ENCODE results near the gene SHC3. TPM values are rescaled to one million over a fixed set of nuclear protein-coding genes. Genes with fewer than 3 reads are reported as not detected.
A peak's percentile ranks its signal among the peaks of the same experiment; 100 is the strongest.

SHC3 gene
- total RNA-seq, 1 experiment from 2014 or later, result 1.8 TPM

GRCh38 chr9:89179540-89179894 is 899 bp upstream of the SHC3 start:
- no peak overlapping the region for H3K4ac ChIP-seq (ENCODE audit: low read depth, low read length)
- H3K18ac ChIP-seq (ENCODE audit: insufficient read length, low read depth, low read length), result peak overlapping the region; percentile 46
- H3K56ac ChIP-seq (ENCODE audit: insufficient read length, low read depth, low read length), result no peak overlapping the region
- peak overlapping the region; percentile 61 to 78 for H3K4me3 Mint-ChIP-seq
- TF ChIP-seq, protein P1, sequence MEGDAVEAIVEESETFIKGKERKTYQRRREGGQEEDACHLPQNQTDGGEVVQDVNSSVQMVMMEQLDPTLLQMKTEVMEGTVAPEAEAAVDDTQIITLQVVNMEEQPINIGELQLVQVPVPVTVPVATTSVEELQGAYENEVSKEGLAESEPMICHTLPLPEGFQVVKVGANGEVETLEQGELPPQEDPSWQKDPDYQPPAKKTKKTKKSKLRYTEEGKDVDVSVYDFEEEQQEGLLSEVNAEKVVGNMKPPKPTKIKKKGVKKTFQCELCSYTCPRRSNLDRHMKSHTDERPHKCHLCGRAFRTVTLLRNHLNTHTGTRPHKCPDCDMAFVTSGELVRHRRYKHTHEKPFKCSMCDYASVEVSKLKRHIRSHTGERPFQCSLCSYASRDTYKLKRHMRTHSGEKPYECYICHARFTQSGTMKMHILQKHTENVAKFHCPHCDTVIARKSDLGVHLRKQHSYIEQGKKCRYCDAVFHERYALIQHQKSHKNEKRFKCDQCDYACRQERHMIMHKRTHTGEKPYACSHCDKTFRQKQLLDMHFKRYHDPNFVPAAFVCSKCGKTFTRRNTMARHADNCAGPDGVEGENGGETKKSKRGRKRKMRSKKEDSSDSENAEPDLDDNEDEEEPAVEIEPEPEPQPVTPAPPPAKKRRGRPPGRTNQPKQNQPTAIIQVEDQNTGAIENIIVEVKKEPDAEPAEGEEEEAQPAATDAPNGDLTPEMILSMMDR (conservative IDR thresholded peaks at IDR 0.05), result no peak
- no peak overlapping the region for H4K5ac ChIP-seq (ENCODE audit: insufficient read length, low read depth, low read length)
- H2BK15ac ChIP-seq (ENCODE audit: low read depth, low read length), result no peak overlapping the region
- H3K4me1 ChIP-seq (ENCODE audit: insufficient read depth, low read length), result peaks cover 13% of the 10 kb centered on the region; the same call in 1 of the 2 replicates
- peaks cover 5% of the 10 kb centered on the region; the same call in 1 of the 2 replicates for H3K79me2 ChIP-seq (ENCODE audit: insufficient read depth, low read length)
- H4K8ac ChIP-seq (replicated peaks; ENCODE audit: insufficient read length, low read depth, low read length), result no peak overlapping the region
- WGBS (ENCODE audit: extremely low coverage, insufficient read length, low lambda C conversion rate), result no CpG with 5 or more reads among the region's 4 CpGs
- H3K14ac ChIP-seq (ENCODE audit: insufficient read depth, low read length), result peak overlapping the region; percentile 60; the same call in 1 of the 2 replicates
- H3K23ac ChIP-seq (ENCODE audit: insufficient read length, low read depth, low read length), result no peak overlapping the region
- no peaks in the 10 kb centered on the region for H4K20me1 ChIP-seq (ENCODE audit: control insufficient read depth, insufficient read depth, insufficient read length)
- no peak overlapping the region for H3T11ph ChIP-seq (ENCODE audit: low read length)
- H2BK12ac ChIP-seq (ENCODE audit: insufficient read length, low read depth, low read length), result peak overlapping the region; percentile 12
- H2AK5ac ChIP-seq (ENCODE audit: insufficient read length, low read length), result no peak overlapping the region
- peaks cover 25% of the 10 kb centered on the region for H3K23me2 ChIP-seq (ENCODE audit: insufficient read length, low read depth, low read length, poor library complexity, severe bottlenecking)
- peaks cover 33 to 35% of the 10 kb centered on the region in 2 experiments for H3K4me1 Mint-ChIP-seq
- H3K27ac ChIP-seq (ENCODE audit: insufficient read length, low read depth, low read length), result no peak overlapping the region
- peak overlapping the region in 1 of 3 experiments; percentile 92; a peak in 1 of 7 replicates for H3K27ac Mint-ChIP-seq
- no peaks in the 10 kb centered on the region; the same call in 1 of the 2 replicates for H3K27me3 ChIP-seq (ENCODE audit: insufficient read depth, low read length)
- peak overlapping the region; percentile 27 for H3K9ac ChIP-seq (ENCODE audit: extremely low read depth, insufficient read length, low read length)
- peak overlapping the region; percentile 53 for H3K4me2 ChIP-seq (ENCODE audit: insufficient read depth, insufficient read length, low read length)
- no peaks in the 10 kb centered on the region for H3K9me3 ChIP-seq (ENCODE audit: control insufficient read depth, low read depth, low read length)
- peaks cover 49% of the 10 kb centered on the region for H3K27me3 Mint-ChIP-seq (ENCODE audit: low read depth)
- DNase-seq, result no peak
- no peak overlapping the region for H2BK120ac ChIP-seq (ENCODE audit: low read depth, low read length, poor library complexity, severe bottlenecking)
- H4K91ac ChIP-seq (ENCODE audit: insufficient read length, low read depth, low read length), result no peak overlapping the region
- H3K9me3 Mint-ChIP-seq, result peaks cover 0 to 2% of the 10 kb centered on the region in 2 experiments; a peak in 2 of 5 replicates
- no peak overlapping the region for H2AFZ ChIP-seq (ENCODE audit: low read length)
- H2BK20ac ChIP-seq (ENCODE audit: low read depth, low read length, poor library complexity, severe bottlenecking), result no peak overlapping the region
- no peaks in the 10 kb centered on the region; a peak in 1 of 7 replicates for H3K36me3 Mint-ChIP-seq (ENCODE audit: insufficient read depth in 1 of 3, low read depth in 3 of 3)
- no peak overlapping the region for H2BK5ac ChIP-seq (ENCODE audit: insufficient read length, low read length)
- H3K79me1 ChIP-seq (ENCODE audit: insufficient read depth, low read depth, low read length, poor library complexity, severe bottlenecking), result no peaks in the 10 kb centered on the region

Data from H9 (cell line).